Kidney (tissue), 14 donors: ENCODE measurements around the gene SBK2. TPM values are rescaled to one million over a fixed set of nuclear protein-coding genes. Genes with fewer than 3 reads are reported as not detected.
A peak's percentile ranks its signal among the peaks of the same experiment; 100 is the strongest.

ENCODE experiments used
- DNase-seq, 5 donors: peaks; one replicate each; pipeline ENCODE4 v3.0.0-alpha.2; 2013 to 2020
- FAIRE-seq: peaks from 2 replicates; lab custom pipeline; 2012; peaks lifted over from hg19 to GRCh38; lab: Jason Lieb, UNC
- H3K27ac ChIP-seq, 2 donors: one replicate each; pipeline ENCODE4 v1.7.0; 2013; ENCODE audit warnings: low read depth in 2 of 2, low read length in 2 of 2, inconsistent platforms in 1 of 2
- H3K27me3 ChIP-seq: one replicate; pipeline ENCODE4 v1.7.1; 2013; ENCODE audit warnings: low read length, inconsistent platforms; ENCODE audit not compliant: control insufficient read depth, insufficient read depth
- H3K36me3 ChIP-seq, 3 donors: one replicate each; pipeline versions ENCODE4 v1.7.0 to v1.7.1; 2013; ENCODE audit warnings: low read length in 3 of 3, control low read depth in 1 of 3, inconsistent platforms in 1 of 3; ENCODE audit not compliant: insufficient read depth in 3 of 3, control insufficient read depth in 2 of 3
- H3K4me1 ChIP-seq, 3 donors: one replicate each; pipeline versions ENCODE4 v1.7.0 to v1.7.1; 2013; ENCODE audit warnings: low read length in 3 of 3, inconsistent platforms in 1 of 3, low read depth in 1 of 3; ENCODE audit not compliant: control insufficient read depth in 2 of 3, insufficient read depth in 2 of 3
- H3K4me3 ChIP-seq, 3 donors: one replicate each; pipeline versions ENCODE4 v1.7.0 to v1.8.1; 2013; ENCODE audit warnings: low read length in 3 of 3, control low read depth in 1 of 3, inconsistent platforms in 1 of 3
- H3K9ac ChIP-seq, 3 donors: one replicate each; pipeline versions ENCODE4 v1.7.0 to v1.7.1; 2013; ENCODE audit warnings: low read length in 3 of 3, control low read depth in 1 of 3, inconsistent platforms in 1 of 3
- H3K9me3 ChIP-seq, 3 donors: one replicate each; pipeline versions ENCODE4 v1.7.0 to v1.7.1; 2013; ENCODE audit warnings: low read length in 3 of 3, control low read depth in 1 of 3, inconsistent platforms in 1 of 3; ENCODE audit not compliant: control insufficient read depth in 2 of 3, insufficient read depth in 1 of 3
- intact Hi-C: fragments of 100-400 bp; cut with DNase I; formaldehyde crosslinking; loops from one replicate; pipeline ENCODE4 v1.11.1; 2022
- polyA plus RNA-seq: library from polyadenylated mRNA; stranded (reverse); fragments of 350-450 nt; fragmentation: Illumina TruSeq; extraction: RNeasy Lipid Tissue Mini Kit (QIAGEN cat#74804); gene quantifications from one replicate; pipeline ENCODE4 v1.2.3, GENCODE V29; 2014; ENCODE audit warnings: low read depth, low replicate concordance; ENCODE audit not compliant: insufficient read depth
- total RNA-seq: library from RNA; stranded (reverse); fragmentation: NEBNext Ultra II Directional; extraction: Animal tissue kit (Norgen Biotek cat#: 25700); gene quantifications from one replicate; pipeline ENCODE4 v1.2.1, GENCODE V29; 2021
- TF ChIP-seq, protein P1 (sequence below): IDR thresholded peaks from 3 replicates; pipeline ENCODE4 v1.5.1; 2012; ENCODE audit warnings: mild to moderate bottlenecking, moderate library complexity, borderline replicate concordance; ENCODE audit not compliant: insufficient read depth; ENCODE audit errors: extremely low read depth
- donor health status: control.
- donor health status: control.
- donor health status: control.
- donor health status: control.
- donor health status: control.
- donor health status: DM: yes; HTN: yes; CAD: no.
- donor health status: Normal renal cell carcinoma (clear cell type).

SBK2 gene
- total and polyA plus RNA-seq, 2 donors from 2014 or later = not detected

DNA sequence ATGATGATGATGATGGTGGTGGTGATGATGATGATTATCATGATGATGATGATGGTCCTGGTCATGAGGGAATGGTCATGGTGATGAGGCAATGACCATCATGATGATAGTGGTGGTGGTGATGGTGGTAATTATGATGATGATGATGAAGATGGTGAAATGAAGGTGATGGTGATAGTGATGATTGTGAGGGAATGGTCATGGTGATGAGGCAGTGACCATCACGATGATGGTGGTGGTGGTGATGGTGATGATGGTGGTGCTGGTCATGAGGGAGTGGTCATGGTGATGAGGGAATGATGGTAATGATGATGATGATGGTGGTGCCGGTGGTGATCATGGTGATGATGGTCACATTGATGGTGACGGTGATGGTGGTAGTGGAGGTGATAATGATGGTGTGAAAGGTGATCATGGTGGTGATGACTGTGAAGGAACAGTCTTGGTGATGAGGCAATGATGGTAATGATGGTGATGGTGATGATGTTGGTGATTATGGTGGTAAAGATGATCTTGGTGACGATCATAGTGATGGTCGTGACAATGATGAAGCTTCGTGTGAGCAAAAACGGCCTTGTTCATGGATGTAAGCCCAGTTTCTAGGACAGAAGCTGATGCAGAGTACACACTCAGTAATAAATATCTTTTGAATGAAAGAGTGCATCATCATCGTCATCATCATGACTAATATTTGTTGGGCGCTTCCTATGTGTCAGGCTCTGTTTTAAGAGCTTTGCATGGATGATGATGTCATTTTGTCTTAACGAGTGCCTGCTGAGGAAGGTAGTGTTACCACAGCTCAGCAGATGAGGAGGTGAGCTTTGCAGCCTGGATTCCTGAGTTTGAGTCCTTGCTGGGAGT, 17.3 kb downstream of the SBK2 start:
- intact Hi-C loops = no loop called here
- Histone ChIP-seq H3K9ac (no peak overlapping the region), H3K36me3 (no peaks in the 10 kb centered on the region), H3K4me3 (no peak overlapping the region), H3K27ac (no peak overlapping the region), H3K4me1 (no peaks in the 10 kb centered on the region), H3K9me3 (no peaks in the 10 kb centered on the region), H3K27me3 (no peaks in the 10 kb centered on the region)
- TF ChIP-seq, protein P1, sequence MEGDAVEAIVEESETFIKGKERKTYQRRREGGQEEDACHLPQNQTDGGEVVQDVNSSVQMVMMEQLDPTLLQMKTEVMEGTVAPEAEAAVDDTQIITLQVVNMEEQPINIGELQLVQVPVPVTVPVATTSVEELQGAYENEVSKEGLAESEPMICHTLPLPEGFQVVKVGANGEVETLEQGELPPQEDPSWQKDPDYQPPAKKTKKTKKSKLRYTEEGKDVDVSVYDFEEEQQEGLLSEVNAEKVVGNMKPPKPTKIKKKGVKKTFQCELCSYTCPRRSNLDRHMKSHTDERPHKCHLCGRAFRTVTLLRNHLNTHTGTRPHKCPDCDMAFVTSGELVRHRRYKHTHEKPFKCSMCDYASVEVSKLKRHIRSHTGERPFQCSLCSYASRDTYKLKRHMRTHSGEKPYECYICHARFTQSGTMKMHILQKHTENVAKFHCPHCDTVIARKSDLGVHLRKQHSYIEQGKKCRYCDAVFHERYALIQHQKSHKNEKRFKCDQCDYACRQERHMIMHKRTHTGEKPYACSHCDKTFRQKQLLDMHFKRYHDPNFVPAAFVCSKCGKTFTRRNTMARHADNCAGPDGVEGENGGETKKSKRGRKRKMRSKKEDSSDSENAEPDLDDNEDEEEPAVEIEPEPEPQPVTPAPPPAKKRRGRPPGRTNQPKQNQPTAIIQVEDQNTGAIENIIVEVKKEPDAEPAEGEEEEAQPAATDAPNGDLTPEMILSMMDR = no peak
- FAIRE-seq (no peak), DNase-seq (no peak)

DNA sequence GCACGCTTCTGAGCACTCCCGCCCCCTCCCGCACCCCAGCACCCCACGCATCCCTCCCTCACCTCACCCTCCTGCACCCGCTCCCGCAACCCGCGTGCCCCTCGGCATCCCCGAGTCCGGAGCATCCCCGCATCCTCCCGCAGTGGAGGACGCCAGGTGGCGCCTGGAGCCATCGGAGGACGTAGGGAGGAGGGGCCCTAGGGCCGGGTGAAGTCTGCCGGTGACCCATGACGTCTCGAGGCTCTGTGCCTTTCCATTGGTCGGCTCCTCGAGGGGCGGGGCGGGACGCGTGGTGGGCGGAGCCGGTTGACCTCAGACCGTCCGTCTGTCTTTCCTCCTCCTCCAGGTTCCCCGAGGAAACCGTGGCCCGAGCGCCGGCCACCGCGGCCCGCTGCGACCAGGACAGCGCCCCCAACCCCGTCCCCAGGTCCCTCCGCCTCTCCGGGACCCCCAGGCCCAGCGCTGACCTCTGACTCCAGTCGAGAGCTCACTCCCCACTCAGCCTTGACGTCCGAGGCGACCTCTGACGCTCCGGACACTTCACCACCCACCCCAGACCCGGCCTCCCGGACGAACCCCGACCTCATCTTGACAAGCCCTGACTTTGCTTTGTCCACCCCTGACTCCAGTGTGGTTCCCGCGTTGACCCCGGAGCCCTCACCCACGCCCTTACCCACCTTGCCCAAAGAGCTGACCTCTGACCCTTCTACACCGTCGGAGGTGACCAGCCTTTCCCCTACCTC, 19.9 kb downstream of the SBK2 start:
- Histone ChIP-seq H3K4me1 (no peaks in the 10 kb centered on the region), H3K36me3 (no peaks in the 10 kb centered on the region), H3K27me3 (no peaks in the 10 kb centered on the region), H3K9ac (peak overlapping the region in 1 of 3 donors; percentile 84), H3K27ac (peak overlapping the region; percentile 78 to 91), H3K9me3 (no peaks in the 10 kb centered on the region), H3K4me3 (peak overlapping the region in 1 of 3 donors; percentile 67)
- intact Hi-C loops = no loop called here
- TF ChIP-seq, protein P1 = peak; percentile 93
- FAIRE-seq (peak; percentile 85), DNase-seq (peak; percentile 91 to 98 (median 95))

DNA sequence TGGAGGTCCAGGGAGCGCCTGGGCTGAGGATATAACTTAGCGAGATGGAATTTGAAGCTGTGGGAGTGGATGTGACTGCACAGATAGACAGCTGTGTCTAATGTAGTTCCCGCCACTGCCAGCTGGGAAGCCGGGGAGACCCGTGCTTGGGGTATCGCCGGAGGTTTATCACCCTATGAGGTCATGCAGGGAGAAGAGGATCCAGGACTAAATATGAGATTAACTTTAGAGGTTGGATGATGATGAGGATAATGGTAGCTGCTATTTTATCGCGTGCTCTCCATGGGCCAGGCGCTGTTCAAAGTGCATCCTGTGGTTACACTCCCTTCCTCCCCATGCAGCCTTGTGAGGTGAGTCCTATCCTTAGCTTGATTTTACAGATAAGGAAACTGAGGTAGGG, 28.8 kb downstream of the SBK2 start:
- no peaks in the 10 kb centered on the region for H3K9me3 ChIP-seq
- no peaks in the 10 kb centered on the region for H3K27me3 ChIP-seq
- no peak overlapping the region for H3K27ac ChIP-seq
- DNase-seq = no peak
- TF ChIP-seq, protein P1 = no peak
- no peak overlapping the region for H3K9ac ChIP-seq
- FAIRE-seq = no peak
- H3K36me3 ChIP-seq = no peaks in the 10 kb centered on the region
- intact Hi-C loops = loop anchor here (10.0 kb wide), 1 partner anchor 363 kb away; the partner anchor contains the start of gene TNNT1
- peaks cover 0 to 4% (median 0%) of the 10 kb centered on the region in 3 donors for H3K4me1 ChIP-seq
- H3K4me3 ChIP-seq = no peak overlapping the region
